Regular cardiac myocyte (primary cell): ENCODE measurements around the gene CD200. TPM values are rescaled to one million over a fixed set of nuclear protein-coding genes. Genes with fewer than 3 reads are reported as not detected.

Experiments
- total RNA-seq: library from RNA; depleted of rRNA; stranded (reverse); fragments of >200 nt; gene quantifications from 2 replicates; pipeline ENCODE4 v1.2.3, GENCODE V29; 2014

Gene CD200, protein sequence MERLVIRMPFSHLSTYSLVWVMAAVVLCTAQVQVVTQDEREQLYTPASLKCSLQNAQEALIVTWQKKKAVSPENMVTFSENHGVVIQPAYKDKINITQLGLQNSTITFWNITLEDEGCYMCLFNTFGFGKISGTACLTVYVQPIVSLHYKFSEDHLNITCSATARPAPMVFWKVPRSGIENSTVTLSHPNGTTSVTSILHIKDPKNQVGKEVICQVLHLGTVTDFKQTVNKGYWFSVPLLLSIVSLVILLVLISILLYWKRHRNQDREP
- total RNA-seq: 24.7 and 25.1 TPM in 2 replicates

DNA sequence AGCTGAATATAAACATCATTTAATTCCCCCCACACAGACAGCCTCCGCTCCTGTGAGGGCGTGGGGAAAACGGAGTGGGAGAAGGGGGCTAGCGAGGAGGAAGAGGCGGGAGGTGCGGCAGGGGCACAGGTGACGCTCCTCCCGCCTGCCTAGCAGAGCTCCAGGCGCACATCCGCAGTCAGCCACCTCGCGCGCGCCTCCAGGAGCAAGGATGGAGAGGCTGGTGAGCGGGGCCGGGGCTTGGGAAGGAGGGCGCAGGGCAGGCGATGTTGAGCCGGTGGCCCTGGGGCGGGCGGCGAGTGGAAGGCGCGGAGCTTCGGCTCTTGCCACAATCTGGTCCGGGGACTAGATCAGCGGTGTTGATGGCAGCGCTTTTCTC is at the start of gene CD200:
Gene CD200, plus strand, starts transcription at position 155 of the 379 bp plus-strand sequence. Its CDS starts 57 bp downstream, at position 212.

DNA sequence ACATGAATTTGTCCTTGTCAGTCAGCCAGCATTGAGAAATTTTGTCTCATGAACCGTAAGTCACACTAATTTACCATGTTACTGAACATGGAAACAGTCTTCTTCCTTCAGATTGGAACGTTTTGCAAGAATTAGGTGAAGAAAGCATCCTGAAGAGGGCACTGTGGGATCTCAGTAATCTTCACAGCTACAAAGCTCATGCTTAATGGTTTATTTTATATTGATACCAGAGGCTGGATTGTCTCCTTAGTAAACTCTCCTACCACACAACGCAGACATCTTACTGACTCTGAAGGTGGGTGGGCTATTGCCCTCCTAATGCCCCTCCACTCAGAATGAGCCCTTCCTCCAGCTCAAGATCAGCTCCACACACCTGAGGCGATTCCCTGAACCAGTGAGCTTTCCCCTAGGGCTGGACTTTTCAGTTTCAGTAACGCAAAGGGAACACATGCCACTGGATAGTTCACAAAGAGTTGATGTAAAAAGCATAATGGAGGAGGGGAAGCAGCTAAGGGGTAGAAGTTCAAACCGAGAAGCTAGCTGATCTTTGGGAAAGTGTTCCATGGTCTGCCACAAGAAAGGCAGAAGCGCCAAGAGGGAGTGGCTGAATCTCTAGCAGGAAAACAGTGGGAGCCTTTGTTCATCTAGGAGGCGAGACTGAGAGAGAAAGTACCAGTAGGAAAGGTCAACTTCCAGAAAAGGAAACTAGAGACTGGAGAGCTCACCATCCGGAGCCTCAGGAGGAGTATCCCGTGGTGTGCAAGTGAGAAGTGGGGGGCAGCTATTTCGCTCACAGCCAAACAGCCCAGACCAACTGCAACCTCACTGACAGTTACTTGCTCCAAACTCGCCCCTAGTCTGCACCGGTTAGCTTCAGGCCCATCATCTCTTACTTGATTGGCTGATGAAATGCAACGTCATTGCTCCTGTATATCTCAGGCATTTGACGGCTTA is 39.3 kb upstream of the CD200 start, which contains the start of gene SLC9C1:
Gene SLC9C1, minus strand, starts transcription at position 849 of the 954 bp plus-strand sequence. CDS start 7,425 bp downstream, outside the sequence.

Other genes starting within 250 kb of the CD200 start
- gene C3orf52, start 246.8 kb upstream of the CD200 start, total RNA-seq: 7.9 and 9.3 TPM in 2 replicates
- not detected in 2 replicates for gene GCSAM, start 199.9 kb upstream of the CD200 start, total RNA-seq
- gene SLC9C1, start 38.9 kb upstream of the CD200 start, total RNA-seq: 0.56 and 0.77 TPM in 2 replicates
- 0.56 TPM in 1 of 2 replicates, not detected in the other for gene BTLA, start 166.3 kb downstream of the CD200 start, total RNA-seq
- 92.7 and 143 TPM in 2 replicates for gene ATG3, start 228.8 kb downstream of the CD200 start, total RNA-seq
- gene SLC35A5, start 228.9 kb downstream of the CD200 start, total RNA-seq: 27.4 and 31.3 TPM in 2 replicates